Endothelial cell (in vitro differentiated cells): Measurements from ENCODE around the gene MFAP1. TPM values are rescaled to one million over a fixed set of nuclear protein-coding genes. Genes with fewer than 3 reads are reported as not detected.
"Not testable (repeated sequence)": the region's sequence is repeated elsewhere in the genome, so short reads cannot be mapped to it uniquely, and the experiment has no call there.

Source experiments
- DNase-seq: peaks from one replicate; pipeline ENCODE4 v3.0.0; 2021; ENCODE audit warnings: low spot score
- H3K27ac Mint-ChIP-seq: one replicate; pipeline ENCODE4 v1.8.0; 2021; ENCODE audit warnings: mixed read lengths, inconsistent platforms; ENCODE audit not compliant: unreplicated experiment
- H3K27me3 Mint-ChIP-seq: one replicate; pipeline ENCODE4 v1.8.0; 2021; ENCODE audit warnings: mild to moderate bottlenecking, moderate library complexity, mixed read lengths, inconsistent platforms; ENCODE audit not compliant: unreplicated experiment
- H3K36me3 Mint-ChIP-seq: one replicate; pipeline ENCODE4 v1.8.0; 2021; ENCODE audit warnings: mild to moderate bottlenecking, low read depth, mixed read lengths, inconsistent platforms; ENCODE audit not compliant: unreplicated experiment
- H3K4me1 Mint-ChIP-seq: one replicate; pipeline ENCODE4 v1.8.0; 2021; ENCODE audit warnings: mild to moderate bottlenecking, mixed read lengths, inconsistent platforms; ENCODE audit not compliant: unreplicated experiment
- H3K4me3 Mint-ChIP-seq: one replicate; pipeline ENCODE4 v1.8.0; 2021; ENCODE audit warnings: mild to moderate bottlenecking, mixed read lengths, inconsistent platforms; ENCODE audit not compliant: unreplicated experiment
- H3K9me3 Mint-ChIP-seq: one replicate; pipeline ENCODE4 v1.8.0; 2021; ENCODE audit warnings: mixed read lengths, inconsistent platforms; ENCODE audit not compliant: unreplicated experiment
- CTCF ChIP-seq: fragments of 200-600 bp; sonication (generic); IDR thresholded peaks from one replicate; pipeline ENCODE4 v1.5.0; 2021; ENCODE audit warnings: antibody characterized with exemption; ENCODE audit not compliant: unreplicated experiment
- total RNA-seq: library from RNA; stranded (reverse); fragmentation: NEBNext Ultra II Directional; extraction: Animal tissue kit (Norgen Biotek cat#: 25700); gene quantifications from one replicate; pipeline ENCODE4 v1.2.1, GENCODE V29; 2021; ENCODE audit not compliant: unreplicated experiment

Gene MFAP1
- total RNA-seq, 1 donor from 2014 or later: 28.6 TPM

DNA sequence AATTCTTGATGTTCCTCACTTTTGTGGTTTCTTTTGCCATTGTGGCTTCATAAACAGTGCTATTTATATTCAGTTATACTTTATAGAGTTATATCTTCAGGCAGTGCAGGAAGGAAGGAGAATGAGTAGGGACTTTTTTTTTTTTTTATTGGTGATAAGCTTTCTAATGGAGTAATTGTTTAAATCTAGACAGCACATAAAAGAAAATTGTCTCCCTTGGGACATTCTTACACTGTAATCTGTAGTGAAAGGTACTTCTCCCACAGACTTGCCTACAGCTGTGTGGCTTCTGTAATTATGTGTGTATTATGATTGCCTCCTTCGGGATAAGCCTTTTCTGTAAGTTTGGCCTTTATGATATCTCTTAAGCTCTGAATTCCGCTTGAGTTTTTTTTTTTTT, 43.9 kb upstream of the MFAP1 start:
- no peak overlapping the region for H3K4me3 Mint-ChIP-seq
- TF ChIP-seq CTCF: no peak
- no peaks in the 10 kb centered on the region for H3K27me3 Mint-ChIP-seq
- H3K36me3 Mint-ChIP-seq: no peaks in the 10 kb centered on the region
- no peak for DNase-seq
- no peaks in the 10 kb centered on the region for H3K9me3 Mint-ChIP-seq
- H3K27ac Mint-ChIP-seq: no peak overlapping the region
- no peaks in the 10 kb centered on the region for H3K4me1 Mint-ChIP-seq

DNA sequence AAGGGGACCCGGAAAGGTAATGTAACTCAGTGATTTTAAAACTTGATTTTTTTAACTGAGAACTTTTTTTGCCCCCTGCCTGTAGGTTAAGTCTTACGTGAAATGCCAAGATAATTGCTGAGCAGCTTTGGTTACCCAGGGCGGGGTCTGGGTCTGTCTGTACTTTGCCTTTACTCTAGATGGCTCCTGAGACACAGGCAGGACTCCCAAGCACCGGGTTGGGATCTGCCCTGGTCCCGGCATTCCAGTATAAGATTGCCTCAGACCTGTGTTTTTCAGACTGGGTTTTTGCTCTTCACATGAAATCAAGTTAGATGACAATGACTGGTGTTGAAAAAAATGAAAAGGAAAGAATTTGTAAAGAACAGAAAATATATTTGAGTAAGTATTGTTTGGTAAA, 42.6 kb upstream of the MFAP1 start:
- H3K9me3 Mint-ChIP-seq: no peaks in the 10 kb centered on the region
- no peak overlapping the region for H3K4me3 Mint-ChIP-seq
- H3K36me3 Mint-ChIP-seq: no peaks in the 10 kb centered on the region
- DNase-seq: no peak
- no peaks in the 10 kb centered on the region for H3K4me1 Mint-ChIP-seq
- TF ChIP-seq CTCF: no peak
- no peak overlapping the region for H3K27ac Mint-ChIP-seq
- H3K27me3 Mint-ChIP-seq: no peaks in the 10 kb centered on the region

- not testable (repeated sequence) for H3K9me3 Mint-ChIP-seq, H3K4me1 Mint-ChIP-seq, H3K4me3 Mint-ChIP-seq, H3K27me3 Mint-ChIP-seq, H3K36me3 Mint-ChIP-seq, H3K27ac Mint-ChIP-seq, DNase-seq
Observed at GRCh38 chr15:43866636-43867035, 42.1 kb upstream of the MFAP1 start.

DNA sequence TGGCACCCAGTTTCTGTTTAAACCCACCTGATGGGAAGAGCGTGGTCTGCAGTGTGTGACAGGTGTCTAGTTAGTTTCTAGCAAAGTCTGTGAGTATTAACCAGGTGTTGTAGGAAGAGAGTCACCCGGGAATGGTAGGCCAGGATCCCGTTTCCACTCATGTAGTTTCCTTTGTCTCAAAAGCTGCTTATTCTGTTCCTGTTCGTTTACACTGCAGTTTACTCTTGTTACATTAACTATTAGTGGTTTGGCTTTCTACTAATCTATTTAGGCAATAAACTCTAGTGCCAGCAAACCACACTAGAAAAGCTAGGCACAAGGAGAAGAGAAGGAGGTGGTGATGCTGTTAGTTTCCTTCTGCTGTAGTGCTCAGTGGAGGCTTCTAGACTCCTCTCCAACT, 35.1 kb upstream of the MFAP1 start:
- H3K36me3 Mint-ChIP-seq: no peaks in the 10 kb centered on the region
- no peak overlapping the region for H3K4me3 Mint-ChIP-seq
- TF ChIP-seq CTCF: no peak
- no peak overlapping the region for H3K27ac Mint-ChIP-seq
- DNase-seq: no peak
- H3K4me1 Mint-ChIP-seq: no peaks in the 10 kb centered on the region
- H3K9me3 Mint-ChIP-seq: no peaks in the 10 kb centered on the region
- no peaks in the 10 kb centered on the region for H3K27me3 Mint-ChIP-seq

GRCh38 chr15:43854801-43855200, 30.3 kb upstream of the MFAP1 start:
- Mint-ChIP-seq H3K27me3 (no peaks in the 10 kb centered on the region), H3K36me3 (peaks cover 3% of the 10 kb centered on the region), H3K4me1 (no peaks in the 10 kb centered on the region), H3K4me3 (no peak overlapping the region), H3K9me3 (no peaks in the 10 kb centered on the region), H3K27ac (no peak overlapping the region)
- DNase-seq: no peak
- no peak for TF ChIP-seq CTCF

- DNase-seq: no peak
- TF ChIP-seq CTCF: no peak
- Mint-ChIP-seq H3K27me3 (no peaks in the 10 kb centered on the region), H3K9me3 (no peaks in the 10 kb centered on the region), H3K4me3 (no peak overlapping the region), H3K36me3 (peaks cover 3% of the 10 kb centered on the region), H3K27ac (no peak overlapping the region), H3K4me1 (no peaks in the 10 kb centered on the region)
Observed at GRCh38 chr15:43852607-43853006, 28.1 kb upstream of the MFAP1 start.
